IMR-90 (cell line): ENCODE results near the gene ZNF445. TPM values are rescaled to one million over a fixed set of nuclear protein-coding genes. Genes with fewer than 3 reads are reported as not detected.

Experiments
- ATAC-seq: fragments of 200-7000 bp; cut with Tn5 transposase; 2 replicates; pipeline ENCODE4 v1.9.1; 2020; ENCODE audit warnings: low read depth, mild to moderate bottlenecking, moderate library complexity
- BruUV-seq: library from RNA; stranded (reverse); fragments of 400-500 nt; replicated peaks from 2 replicates; lab custom pipeline; 2021; lab: Mats Ljungman, UMichigan
- CTCF ChIA-PET: fragments of 300-600 bp; formaldehyde crosslinking; extraction: SDS; loops from one replicate; lab custom pipeline; 2021; ENCODE audit warnings: antibody characterized with exemption; lab: Yijun Ruan, JAX
- POLR2A ChIA-PET: fragments of 300-600 bp; sonication (Branson Sonifier 250); formaldehyde crosslinking; loops from one replicate; lab custom pipeline; 2022; ENCODE audit warnings: antibody characterized with exemption; ENCODE audit not compliant: unreplicated experiment; lab: Charles Lee
- DNase-seq: peaks from one replicate; pipeline ENCODE4 v3.0.0; 2013
- H2AFZ ChIP-seq: replicated peaks from 2 replicates; pipeline ENCODE3; 2013; ENCODE audit warnings: low read length, mild to moderate bottlenecking; ENCODE audit not compliant: poor library complexity
- H2AK5ac ChIP-seq: 2 replicates; pipeline ENCODE4 v1.6.1; 2013; ENCODE audit warnings: low read depth, low read length, inconsistent platforms
- H2AK9ac ChIP-seq: replicated peaks from 2 replicates; pipeline ENCODE3; 2013; ENCODE audit warnings: mild to moderate bottlenecking, low read depth, low read length, moderate library complexity; ENCODE audit not compliant: poor library complexity
- H2BK120ac ChIP-seq: 2 replicates; pipeline ENCODE4 v1.6.1; 2013; ENCODE audit warnings: low read depth, low read length, inconsistent platforms
- H2BK15ac ChIP-seq: 3 replicates; pipeline ENCODE4 v1.6.1; 2013; ENCODE audit warnings: low read depth, low read length, inconsistent platforms
- H2BK20ac ChIP-seq: 2 replicates; pipeline ENCODE4 v1.6.1; 2013; ENCODE audit warnings: low read depth, mild to moderate bottlenecking, inconsistent platforms, low read length, moderate library complexity
- H2BK5ac ChIP-seq: 2 replicates; pipeline ENCODE4 v1.6.1; 2013; ENCODE audit warnings: mild to moderate bottlenecking, low read depth, low read length, inconsistent platforms; ENCODE audit not compliant: poor library complexity, severe bottlenecking
- H3K14ac ChIP-seq: replicated peaks from 2 replicates; pipeline ENCODE4 v1.6.1; 2013; ENCODE audit warnings: low read depth, low read length, inconsistent platforms
- H3K18ac ChIP-seq: 2 replicates; pipeline ENCODE4 v1.6.1; 2013; ENCODE audit warnings: low read depth, low read length, control low read depth
- H3K23ac ChIP-seq: 2 replicates; pipeline ENCODE4 v1.6.1; 2013; ENCODE audit warnings: low read depth, low read length, inconsistent platforms
- H3K27ac ChIP-seq: 2 replicates; pipeline ENCODE4 v1.5.1; 2013; ENCODE audit warnings: mild to moderate bottlenecking, control low read depth, low read length; ENCODE audit not compliant: insufficient read depth
- H3K27me3 ChIP-seq: 2 replicates; pipeline ENCODE4 v1.6.1; 2013; ENCODE audit warnings: low read length; ENCODE audit not compliant: control insufficient read depth, insufficient read depth
- H3K36me3 ChIP-seq: 2 replicates; pipeline ENCODE4 v1.6.1; 2013; ENCODE audit warnings: low read length, mixed read lengths; ENCODE audit not compliant: control insufficient read depth, insufficient read depth
- H3K4ac ChIP-seq: 2 replicates; pipeline ENCODE4 v1.6.1; 2013; ENCODE audit warnings: low read depth, low read length, inconsistent platforms
- H3K4me1 ChIP-seq: 2 replicates; pipeline ENCODE4 v1.6.1; 2013; ENCODE audit warnings: low read length, mixed read lengths; ENCODE audit not compliant: control insufficient read depth, insufficient read depth
- H3K4me2 ChIP-seq: 2 replicates; pipeline ENCODE4 v1.6.1; 2013; ENCODE audit warnings: low read depth, mild to moderate bottlenecking, control low read depth, low read length, moderate library complexity
- H3K4me3 ChIP-seq: 2 replicates; pipeline ENCODE4 v1.5.1; 2013; ENCODE audit warnings: low read depth, mild to moderate bottlenecking, control low read depth, low read length, moderate library complexity; ENCODE audit not compliant: insufficient read depth
- H3K56ac ChIP-seq: 2 replicates; pipeline ENCODE4 v1.6.1; 2013; ENCODE audit warnings: low read length, inconsistent platforms; ENCODE audit not compliant: insufficient read depth; ENCODE audit errors: extremely low read depth
- H3K79me1 ChIP-seq, 2 experiments: 2 replicates each; pipeline ENCODE4 v1.6.1; 2013; ENCODE audit warnings: low read length in 2 of 2, inconsistent platforms in 1 of 2, low read depth in 1 of 2
- H3K9ac ChIP-seq: 2 replicates; pipeline ENCODE4 v1.6.1; 2013; ENCODE audit warnings: low read depth, low read length, control low read depth
- H3K9me1 ChIP-seq: 2 replicates; pipeline ENCODE4 v1.6.1; 2013; ENCODE audit warnings: low read length, inconsistent platforms; ENCODE audit not compliant: insufficient read depth
- H3K9me3 ChIP-seq: 2 replicates; pipeline ENCODE4 v1.6.1; 2013; ENCODE audit warnings: low read length; ENCODE audit not compliant: control insufficient read depth, insufficient read depth
- H4K20me1 ChIP-seq: 2 replicates; pipeline ENCODE4 v1.6.1; 2013; ENCODE audit warnings: low read length, inconsistent platforms; ENCODE audit not compliant: insufficient read depth
- H4K5ac ChIP-seq: 2 replicates; pipeline ENCODE4 v1.6.1; 2013; ENCODE audit warnings: mild to moderate bottlenecking, low read depth, low read length, control low read depth
- H4K8ac ChIP-seq, 2 experiments: 2 replicates each; pipeline ENCODE4 v1.6.1; 2013; ENCODE audit warnings: low read depth in 2 of 2, low read length in 2 of 2, control low read depth in 1 of 2, inconsistent platforms in 1 of 2
- H4K91ac ChIP-seq: 2 replicates; pipeline ENCODE4 v1.6.1; 2013; ENCODE audit warnings: low read depth, low read length, inconsistent platforms; ENCODE audit not compliant: insufficient read depth
- FOS ChIP-seq: fragments of 150-350 bp; IDR thresholded peaks from 2 replicates; pipeline ENCODE4 v1.6.1; 2016; ENCODE audit warnings: low read depth, low read length
- NFE2L2 ChIP-seq: fragments of 150-350 bp; IDR thresholded peaks from 2 replicates; pipeline ENCODE4 v1.6.1; 2016; ENCODE audit warnings: low read depth, mild to moderate bottlenecking, low read length
- RAD21 ChIP-seq: IDR thresholded peaks from 2 replicates; pipeline ENCODE4 v1.6.1; 2012; ENCODE audit warnings: low read length, improper control_type of control experiment
- RCOR1 ChIP-seq: IDR thresholded peaks from 2 replicates; pipeline ENCODE4 v1.6.1; 2012; ENCODE audit warnings: mild to moderate bottlenecking, low read length, improper control_type of control experiment; ENCODE audit not compliant: insufficient replicate concordance
- SMC3 ChIP-seq: fragments of 150-350 bp; IDR thresholded peaks from 2 replicates; pipeline ENCODE4 v1.6.1; 2016; ENCODE audit warnings: low read depth, mild to moderate bottlenecking, antibody characterized with exemption, low read length, moderate library complexity
- WGBS, 2 experiments: methylation state at CpG; one replicate each; pipeline versions ENCODE4 v1.1.5 to v1.1.7; 2013; ENCODE audit warnings: missing lambda C conversion rate in 2 of 2; ENCODE audit not compliant: insufficient read length in 1 of 2; ENCODE audit errors: extremely low coverage in 2 of 2; 5-methylcytosine and 5-hydroxymethylcytosine counted together
- dilution Hi-C: fragments of 300-500 bp; cut with HindIII; formaldehyde crosslinking; loops from one replicate; pipeline ENCODE4 v1.14.3; 2018; ENCODE audit warnings: low sequenced_read_pairs; ENCODE audit not compliant: unreplicated experiment
- in situ Hi-C: fragments of 300-500 bp; cut with MboI; formaldehyde crosslinking; loops from 3 replicates; pipeline ENCODE4 v1.14.3; 2019; ENCODE audit warnings: low sequenced_read_pairs, inconsistent platforms, mixed read lengths
- intact Hi-C: fragments of 100-400 bp; cut with micrococcal nuclease; formaldehyde crosslinking; loops from 2 replicates; pipeline ENCODE4 v1.10.0; 2022
- polyA plus RNA-seq, 3 experiments: library from polyadenylated mRNA; depleted of rRNA; stranded (reverse); fragments of >200 nt; gene quantifications; 2 replicates each; pipeline ENCODE4 v1.2.3, GENCODE V29; 2012; ENCODE audit warnings: low replicate concordance in 1 of 3
- total RNA-seq: library from RNA; depleted of rRNA; stranded (reverse); fragments of >200 nt; gene quantifications from 2 replicates; pipeline ENCODE4 v1.2.3, GENCODE V29; 2012

The ZNF445 gene
- total and polyA plus RNA-seq, 2 of the 4 experiments (the other 2 are of a cell fraction): 3.3 to 6.3 TPM

- Histone ChIP-seq H4K91ac (no peak overlapping the region), H2BK20ac (no peak overlapping the region), H3K56ac (no peak overlapping the region), H2AK5ac (no peak overlapping the region), H3K23ac (no peak overlapping the region), H3K4me3 (no peak overlapping the region), H4K20me1 (no peaks in the 10 kb centered on the region), H3K27ac (no peak overlapping the region), H4K8ac (no peak overlapping the region), H2BK15ac (no peak overlapping the region), H2BK5ac (no peak overlapping the region), H3K4me2 (no peak overlapping the region), H3K9me1 (no peaks in the 10 kb centered on the region), H3K18ac (no peak overlapping the region), H3K14ac (no peak overlapping the region), H2BK120ac (no peak overlapping the region), H2AFZ (no peak overlapping the region), H3K9ac (no peak overlapping the region), H3K4ac (no peak overlapping the region), H3K4me1 (no peaks in the 10 kb centered on the region), H2AK9ac (no peak overlapping the region), H4K5ac (no peak overlapping the region), H3K36me3 (no peaks in the 10 kb centered on the region), H3K9me3 (no peaks in the 10 kb centered on the region), H3K79me1 (no peaks in the 10 kb centered on the region), H3K27me3 (no peaks in the 10 kb centered on the region)
- TF ChIP-seq RAD21 (no peak), FOS (no peak), RCOR1 (no peak), SMC3 (no peak), NFE2L2 (no peak)
- dilution Hi-C loops: no loop called here
- WGBS, 2 experiments: no CpG with 5 or more reads among the region's 4 CpGs
- CTCF ChIA-PET: no interaction called here
- no peak for DNase-seq
- in situ Hi-C loops: no loop called here
- intact Hi-C loops: no loop called here
- BruUV-seq: no TSS peak
- no peak for ATAC-seq
- POLR2A ChIA-PET: no interaction called here
These were observed 47.0 kb downstream of the ZNF445 start for GRCh38 chr3:44430466-44430865.
